Hematopoietic multipotent progenitor cell treated with erythropoietin and hydrocortisone succinate and interleukin-3 and kit ligand, for 15 days (in vitro differentiated cells): ENCODE results near the gene MARK3.
"Not testable (repeated sequence)": the region's sequence is repeated elsewhere in the genome, so short reads cannot be mapped to it uniquely, and the experiment has no call there.

Experiments used
- DNase-seq: peaks from one replicate; pipeline ENCODE4 v3.0.0-alpha.2; 2015; ENCODE audit warnings: low spot score

The MARK3 gene

GRCh38 chr14:103491691-103492090 is 106.5 kb downstream of the MARK3 start:
- no peak for DNase-seq

GRCh38 chr14:103492156-103492925 is 107.1 kb downstream of the MARK3 start:
- DNase-seq, result no peak

DNA sequence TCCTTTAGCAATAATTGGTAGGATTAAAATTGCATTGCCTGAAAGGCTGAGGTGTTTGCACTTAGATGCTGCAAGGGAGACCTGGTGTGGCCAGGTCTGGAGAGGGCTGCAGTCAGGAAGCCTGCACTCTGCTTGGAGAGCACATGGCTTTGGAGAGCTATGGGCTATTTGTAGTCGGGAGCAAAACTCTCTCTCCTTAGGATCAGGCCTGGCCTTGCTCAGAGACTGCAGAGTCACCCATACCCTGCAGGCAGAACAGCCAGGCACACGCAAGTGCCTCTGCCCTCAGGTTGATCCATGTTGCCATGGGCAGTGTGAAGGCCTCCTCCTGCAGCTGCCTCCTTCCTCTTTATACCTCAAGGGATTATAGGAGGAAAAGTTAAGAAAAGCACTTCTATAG is 110.6 kb downstream of the MARK3 start:
- no peak for DNase-seq

GRCh38 chr14:103496776-103497175 is 111.6 kb downstream of the MARK3 start:
- no peak for DNase-seq

DNA sequence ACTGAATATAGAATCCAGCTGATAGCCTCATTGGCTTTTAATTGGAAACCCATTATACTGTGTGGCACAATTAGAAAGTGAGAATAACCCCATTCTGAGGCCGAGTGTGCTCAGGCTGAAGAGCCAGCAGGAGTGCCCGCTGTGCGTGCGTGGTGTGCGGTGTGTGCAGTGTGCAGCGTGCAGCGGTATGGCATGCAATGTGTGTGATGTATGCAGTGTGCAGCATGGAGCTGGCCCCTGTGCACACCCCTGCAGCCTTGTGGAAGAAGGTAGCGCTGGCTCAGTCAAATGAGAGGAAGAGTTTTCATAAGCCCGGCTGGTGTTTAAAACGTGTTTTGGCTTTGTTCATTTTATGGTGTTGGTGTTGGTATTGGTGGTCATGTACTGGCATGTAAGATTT is 114.5 kb downstream of the MARK3 start:
- DNase-seq, result no peak

GRCh38 chr14:103500148-103500990 is 115.2 kb downstream of the MARK3 start:
- peak; percentile 83 for DNase-seq

DNA sequence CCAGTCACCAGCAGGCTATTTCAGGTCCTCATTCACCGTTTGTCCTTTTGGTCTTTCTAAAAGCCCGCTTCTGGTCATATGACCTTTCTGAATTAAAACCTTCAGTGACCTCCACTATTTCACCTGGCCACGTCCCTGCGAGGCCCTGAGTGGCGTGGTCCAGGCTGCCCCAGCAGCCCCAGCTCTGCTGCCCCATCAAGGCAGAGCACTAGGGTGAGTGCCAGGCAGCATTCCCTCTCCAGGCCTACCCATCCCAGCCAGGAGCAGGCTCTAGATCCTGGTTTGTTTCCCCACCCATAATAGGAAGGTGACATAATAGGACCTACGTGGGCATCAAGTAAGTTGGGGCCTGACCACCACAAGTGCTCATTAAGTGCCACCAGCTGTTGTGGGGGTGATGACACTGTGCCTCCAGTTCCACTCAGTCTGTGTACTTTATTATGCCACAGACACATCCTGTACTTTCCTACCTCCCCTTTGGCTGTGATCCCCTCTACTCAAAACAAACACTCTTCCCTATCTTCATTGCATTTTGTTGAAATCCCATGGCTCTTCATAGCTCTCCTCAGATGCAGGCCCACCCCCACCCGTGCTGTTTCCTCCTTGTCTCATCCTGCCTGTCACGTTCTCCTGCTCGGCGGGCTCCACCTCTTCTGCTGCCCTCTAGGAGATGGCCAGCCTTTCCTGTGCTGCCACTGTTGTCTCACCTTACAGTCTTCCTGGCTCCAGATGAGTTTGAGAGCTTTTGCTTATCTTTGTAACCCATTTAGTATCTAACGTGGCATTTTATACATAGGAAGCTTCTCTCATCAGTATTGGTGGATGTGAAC is 116.0 kb downstream of the MARK3 start:
- DNase-seq, result no peak

- no peak for DNase-seq
Measured at GRCh38 chr14:103501921-103502669, 116.9 kb downstream of the MARK3 start.

DNA sequence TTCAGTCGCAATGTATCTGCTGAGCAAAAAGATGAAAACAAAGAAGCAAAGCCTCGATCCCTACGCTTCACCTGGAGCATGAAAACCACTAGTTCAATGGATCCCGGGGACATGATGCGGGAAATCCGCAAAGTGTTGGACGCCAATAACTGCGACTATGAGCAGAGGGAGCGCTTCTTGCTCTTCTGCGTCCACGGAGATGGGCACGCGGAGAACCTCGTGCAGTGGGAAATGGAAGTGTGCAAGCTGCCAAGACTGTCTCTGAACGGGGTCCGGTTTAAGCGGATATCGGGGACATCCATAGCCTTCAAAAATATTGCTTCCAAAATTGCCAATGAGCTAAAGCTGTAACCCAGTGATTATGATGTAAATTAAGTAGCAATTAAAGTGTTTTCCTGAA is 117.7 kb downstream of the MARK3 start:
- DNase-seq, result no peak

GRCh38 chr14:103503296-103503695 is 118.1 kb downstream of the MARK3 start:
- DNase-seq, result no peak

GRCh38 chr14:103504991-103505565 is 119.9 kb downstream of the MARK3 start:
- DNase-seq, result no peak

GRCh38 chr14:103507751-103508150 is 122.5 kb downstream of the MARK3 start:
- no peak for DNase-seq

- DNase-seq, result no peak
Measured at GRCh38 chr14:103508521-103509329, 123.5 kb downstream of the MARK3 start.

- DNase-seq, result no peak
Measured at GRCh38 chr14:103509864-103510723, 124.9 kb downstream of the MARK3 start.

DNA sequence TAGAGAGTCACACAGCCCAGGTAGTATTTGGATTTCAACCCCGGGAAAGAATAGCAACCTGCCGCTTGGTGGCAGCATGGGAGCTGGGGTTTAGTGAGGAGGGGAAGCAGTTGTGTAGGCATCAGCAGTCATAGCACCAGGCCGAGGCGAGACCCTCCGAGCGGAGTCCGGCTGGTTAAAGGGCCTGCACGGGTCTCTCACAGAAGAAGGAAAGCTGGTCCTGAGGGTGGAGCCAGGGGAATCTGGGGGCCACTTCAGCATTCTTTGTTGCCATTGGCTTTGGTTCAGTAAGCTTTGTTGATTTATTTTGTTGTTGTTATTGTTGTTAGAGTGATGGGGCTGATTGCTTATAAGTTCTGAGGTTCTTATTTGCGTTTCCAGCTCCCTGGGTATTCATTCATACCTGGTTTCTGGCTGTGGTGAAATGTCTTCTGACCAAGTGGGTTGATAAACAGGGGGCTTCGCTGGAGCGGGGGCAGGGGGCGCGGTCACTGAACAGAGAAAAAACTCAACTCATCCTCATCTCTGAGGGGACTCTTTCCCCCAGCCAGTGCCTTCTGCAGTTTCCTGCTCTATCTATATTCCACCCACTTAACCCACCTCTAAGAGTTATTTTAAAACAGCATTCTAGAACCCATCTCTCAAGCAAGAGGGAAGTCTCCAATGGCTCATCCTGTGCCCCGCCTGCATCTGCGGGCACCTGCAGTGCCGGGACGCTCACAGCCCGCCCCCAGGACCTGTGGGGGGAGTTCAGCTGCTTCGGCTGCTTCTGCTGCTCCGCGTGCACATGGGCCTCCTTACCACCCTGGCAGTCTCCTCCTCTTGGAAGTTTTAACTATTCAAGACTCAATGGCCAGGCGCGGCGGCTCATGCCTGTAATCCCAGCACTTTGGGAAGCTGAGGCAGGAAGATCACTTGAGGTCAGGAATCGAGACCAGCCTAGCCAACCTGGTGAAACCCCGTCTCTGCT is 125.8 kb downstream of the MARK3 start:
- no peak for DNase-seq

- not testable (repeated sequence) for DNase-seq
Measured at GRCh38 chr14:103512180-103512579, 127.0 kb downstream of the MARK3 start.

- peak; percentile 75 for DNase-seq
Measured at GRCh38 chr14:103512701-103513611, 127.7 kb downstream of the MARK3 start.
